GM13976 (cell line): ENCODE results near the gene HYPK.
"Not testable (repeated sequence)": the region's sequence is repeated elsewhere in the genome, so short reads cannot be mapped to it uniquely, and the experiment has no call there.

Experiments
- DNase-seq: peaks from one replicate; pipeline ENCODE4 v3.0.0; 2012; ENCODE audit warnings: low spot score
- in situ Hi-C: fragments of 300-500 bp; cut with MboI; formaldehyde crosslinking; loops from one replicate; pipeline ENCODE4 v1.12.0; 2022; ENCODE audit warnings: low sequenced_read_pairs, mixed read lengths, inconsistent platforms; ENCODE audit not compliant: unreplicated experiment
- TF ChIP-seq, protein P1 (sequence below): IDR thresholded peaks from 2 replicates; pipeline ENCODE4 v1.5.1; 2012; ENCODE audit warnings: borderline replicate concordance, mild to moderate bottlenecking; ENCODE audit not compliant: insufficient read depth; ENCODE audit errors: extremely low read depth, missing control alignments, control extremely low read depth

Gene HYPK

DNA sequence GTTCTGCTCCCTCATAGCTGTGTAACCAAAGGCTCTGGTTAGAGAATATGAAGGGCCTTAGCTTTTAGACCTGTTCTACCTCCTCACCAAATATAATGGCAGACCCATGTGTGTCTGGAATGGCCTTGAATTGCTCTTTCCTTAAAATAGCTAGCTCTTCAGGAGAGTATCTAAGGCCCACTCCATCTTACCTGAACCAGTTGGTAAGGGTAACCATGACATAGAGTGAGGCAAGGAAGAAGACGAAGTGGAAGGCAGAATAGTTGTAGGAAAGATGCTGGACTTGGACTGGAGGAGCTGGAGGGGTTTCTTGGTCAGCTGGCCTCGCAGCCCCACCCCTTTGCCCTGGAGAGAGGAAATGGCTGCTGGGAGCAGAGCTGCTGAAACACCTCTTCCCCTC, 5.2 kb upstream of the HYPK start:
- TF ChIP-seq, protein P1, sequence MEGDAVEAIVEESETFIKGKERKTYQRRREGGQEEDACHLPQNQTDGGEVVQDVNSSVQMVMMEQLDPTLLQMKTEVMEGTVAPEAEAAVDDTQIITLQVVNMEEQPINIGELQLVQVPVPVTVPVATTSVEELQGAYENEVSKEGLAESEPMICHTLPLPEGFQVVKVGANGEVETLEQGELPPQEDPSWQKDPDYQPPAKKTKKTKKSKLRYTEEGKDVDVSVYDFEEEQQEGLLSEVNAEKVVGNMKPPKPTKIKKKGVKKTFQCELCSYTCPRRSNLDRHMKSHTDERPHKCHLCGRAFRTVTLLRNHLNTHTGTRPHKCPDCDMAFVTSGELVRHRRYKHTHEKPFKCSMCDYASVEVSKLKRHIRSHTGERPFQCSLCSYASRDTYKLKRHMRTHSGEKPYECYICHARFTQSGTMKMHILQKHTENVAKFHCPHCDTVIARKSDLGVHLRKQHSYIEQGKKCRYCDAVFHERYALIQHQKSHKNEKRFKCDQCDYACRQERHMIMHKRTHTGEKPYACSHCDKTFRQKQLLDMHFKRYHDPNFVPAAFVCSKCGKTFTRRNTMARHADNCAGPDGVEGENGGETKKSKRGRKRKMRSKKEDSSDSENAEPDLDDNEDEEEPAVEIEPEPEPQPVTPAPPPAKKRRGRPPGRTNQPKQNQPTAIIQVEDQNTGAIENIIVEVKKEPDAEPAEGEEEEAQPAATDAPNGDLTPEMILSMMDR = no peak
- DNase-seq = no peak
- in situ Hi-C loops = no loop called here

DNA sequence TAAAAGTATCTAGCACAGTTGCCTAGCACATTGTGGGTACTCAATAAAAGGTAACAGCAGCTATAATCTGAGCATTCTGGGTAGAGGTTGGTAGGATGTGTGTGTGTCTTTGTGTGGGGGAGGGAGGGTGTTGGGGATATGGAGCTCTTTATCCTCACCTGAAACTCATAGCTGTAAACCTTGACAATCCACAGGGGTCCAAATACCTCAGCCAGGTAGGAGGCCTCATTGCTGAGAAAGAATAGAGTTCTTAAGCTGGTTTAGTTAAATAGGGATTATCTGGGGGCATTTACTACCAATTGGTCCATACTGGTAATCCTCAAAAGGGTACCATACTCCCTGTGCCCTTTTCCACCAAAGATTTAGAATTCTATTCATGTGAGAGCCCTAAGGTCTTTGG, 4.4 kb upstream of the HYPK start:
- TF ChIP-seq, protein P1 = no peak
- no peak for DNase-seq
- in situ Hi-C loops = no loop called here

DNA sequence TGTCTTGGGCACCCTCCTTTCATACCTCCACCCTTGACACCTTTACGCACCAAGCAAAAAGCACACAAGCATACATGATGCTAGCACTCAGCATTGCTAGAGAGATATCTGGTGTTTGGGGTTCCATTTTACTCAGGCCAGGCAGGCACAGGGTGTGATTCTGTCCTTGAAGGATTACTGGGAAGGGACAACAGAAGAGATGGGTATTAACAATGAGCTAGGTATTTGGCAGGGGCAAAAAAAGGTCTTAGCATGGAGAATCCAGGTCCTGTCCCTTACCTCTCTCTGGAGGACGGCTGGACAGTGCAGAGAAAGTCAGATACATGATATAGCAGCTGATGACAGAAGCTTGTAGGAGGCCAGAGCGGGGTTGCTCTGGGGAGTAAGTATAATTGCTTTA, 3.8 kb upstream of the HYPK start:
- no peak for DNase-seq
- TF ChIP-seq, protein P1 = no peak
- in situ Hi-C loops = no loop called here

DNA sequence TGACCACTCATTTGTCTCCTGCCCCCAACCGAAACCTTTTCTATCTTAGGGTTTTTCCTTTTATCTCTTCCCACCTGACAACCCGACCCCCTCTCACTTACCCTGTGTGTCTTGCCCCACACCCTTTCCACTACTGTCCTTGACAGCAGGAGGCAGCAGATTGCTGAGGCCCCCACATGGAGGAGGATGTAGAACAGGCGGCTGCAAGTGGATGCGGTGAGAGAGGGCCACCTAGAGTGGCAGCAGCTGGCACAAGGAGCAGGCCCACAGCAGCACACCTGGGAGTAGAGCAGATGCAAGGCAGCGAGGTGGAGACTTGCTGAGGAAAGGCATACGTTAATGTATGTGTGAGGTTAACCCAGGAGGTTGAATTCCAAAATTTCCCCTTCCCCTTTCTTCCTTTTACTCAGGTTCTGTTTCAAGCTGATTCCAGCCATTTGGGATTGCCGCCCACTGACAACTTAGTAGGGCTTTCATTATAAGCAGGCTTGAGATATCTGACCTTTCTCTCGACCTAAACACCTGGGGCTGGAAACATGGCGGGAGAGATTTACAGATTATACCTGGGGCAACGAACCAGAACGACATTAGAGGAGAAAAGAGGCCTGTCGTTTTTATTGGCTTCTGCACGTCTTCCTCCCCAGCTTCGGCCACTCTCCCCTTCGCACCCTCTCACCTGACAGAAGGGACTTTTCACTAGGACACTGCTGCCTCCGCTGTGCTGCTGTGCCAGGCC, 1.0 kb upstream of the HYPK start:
- DNase-seq = no peak
- in situ Hi-C loops = no loop called here

DNA sequence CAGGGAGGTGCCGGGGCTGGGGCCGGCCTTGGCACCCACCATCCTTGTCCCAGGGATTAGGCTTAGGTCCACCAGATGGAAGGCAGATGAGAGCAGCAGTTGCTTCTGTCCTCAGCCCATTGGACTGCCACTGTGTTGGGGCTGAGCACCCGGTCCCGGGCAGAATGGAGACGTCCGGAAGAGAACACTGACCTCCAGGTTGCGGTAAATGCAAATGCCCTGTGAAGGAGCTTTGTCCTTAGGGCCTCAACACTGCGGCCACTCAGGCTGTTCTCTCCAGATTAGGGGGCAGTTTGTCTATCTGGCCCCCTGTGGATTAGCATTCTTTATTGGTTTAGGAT, 484 bp upstream of the HYPK start, which contains the start of gene SERINC4:
TSS of gene SERINC4 (minus strand) at position 276 of the 341 bp plus-strand sequence. CDS start at position 42, 234 bp downstream.
- TF ChIP-seq, protein P1 = no peak
- no peak for DNase-seq
- in situ Hi-C loops = no loop called here

More for the DNA sequence above, 1.0 kb upstream of the HYPK start:
- TF ChIP-seq, protein P1 = peak; percentile 20

DNA sequence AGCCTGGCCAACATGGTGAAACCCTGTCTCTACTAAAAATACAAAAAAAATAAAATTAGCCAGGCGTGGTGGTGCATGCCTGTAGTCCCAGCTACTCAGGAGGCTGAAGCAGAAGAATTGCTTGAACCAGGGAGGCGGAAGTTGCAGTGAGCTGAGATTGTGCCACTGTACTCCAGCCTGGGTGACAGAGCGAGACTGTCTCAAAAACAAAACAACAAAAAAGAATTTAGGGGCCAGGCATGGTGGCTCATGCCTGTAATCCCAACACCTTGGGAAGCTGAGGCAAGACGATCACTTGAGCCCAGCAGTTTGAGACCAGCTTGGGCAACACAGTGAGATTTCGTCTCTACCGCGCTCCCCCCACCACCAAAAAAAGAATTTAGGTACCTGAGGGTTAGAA, 2.3 kb downstream of the HYPK start:
- in situ Hi-C loops, DNase-seq: not testable (repeated sequence)

DNA sequence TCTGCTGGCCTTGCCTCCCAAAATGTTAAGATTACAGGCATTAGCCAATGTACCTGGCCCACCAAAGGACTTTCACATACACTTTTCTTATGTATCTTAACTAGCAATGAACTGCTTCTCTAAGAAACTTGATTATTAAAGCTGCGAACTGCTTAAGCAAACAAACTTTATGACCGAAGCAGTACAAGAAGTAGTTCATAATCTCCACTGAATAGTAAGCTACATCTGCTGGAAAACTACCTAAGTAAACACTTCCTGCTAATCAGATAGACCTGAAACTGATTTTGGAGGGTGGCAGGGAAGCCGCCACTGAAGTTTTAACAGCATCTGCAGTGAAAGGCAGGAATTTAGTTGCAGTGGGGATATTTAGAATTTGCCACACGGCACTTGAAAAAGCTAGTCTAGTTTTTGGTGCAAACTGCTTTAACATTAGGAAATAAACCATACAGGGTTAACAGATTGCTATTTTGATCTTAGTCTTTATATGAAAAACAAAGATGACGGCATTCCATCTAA, 8.1 kb downstream of the HYPK start:
- in situ Hi-C loops = no loop called here
- TF ChIP-seq, protein P1 = no peak
- no peak for DNase-seq
